Activated T-helper 2 cell treated with anti-CD3 and anti-CD28 coated beads, Interferon-gamma antibody, Interleukin-2, Interleukin-4, amounts not matched to agents 10 μg/mL and 5 μg/mL and 100 μg/mL, durations not matched to agents 14 hours and 24 hours and 36 hours (primary cell): ENCODE measurements around the gene ATP6V1F. TPM values are rescaled to one million over a fixed set of nuclear protein-coding genes. Genes with fewer than 3 reads are reported as not detected.

ENCODE experiments used
- DNase-seq: peaks from one replicate; pipeline ENCODE4 v3.0.0; 2021; ENCODE audit warnings: low spot score
- H3K27ac Mint-ChIP-seq: one replicate; pipeline ENCODE4 v1.8.0; 2021; ENCODE audit warnings: mixed read lengths
- H3K27me3 Mint-ChIP-seq: one replicate; pipeline ENCODE4 v1.8.0; 2021; ENCODE audit warnings: low read depth, mixed read lengths
- H3K36me3 Mint-ChIP-seq: one replicate; pipeline ENCODE4 v1.8.0; 2021; ENCODE audit warnings: low read depth, mixed read lengths
- H3K4me1 Mint-ChIP-seq: one replicate; pipeline ENCODE4 v1.8.0; 2021; ENCODE audit warnings: low read depth, mixed read lengths
- H3K4me3 Mint-ChIP-seq: one replicate; pipeline ENCODE4 v1.8.0; 2021; ENCODE audit warnings: low read depth, mild to moderate bottlenecking, moderate library complexity, mixed read lengths
- H3K9me3 Mint-ChIP-seq: one replicate; pipeline ENCODE4 v1.8.0; 2021; ENCODE audit warnings: mixed read lengths
- intact Hi-C: fragments of 100-400 bp; cut with micrococcal nuclease; formaldehyde crosslinking; loops from one replicate; pipeline ENCODE4 v1.15.1; 2023
- total RNA-seq: library from RNA; stranded (reverse); gene quantifications from 2 replicates; pipeline ENCODE4 v1.2.3, GENCODE V29; 2022

Gene ATP6V1F
- total RNA-seq, 1 donor from 2014 or later, result 123 TPM

DNA sequence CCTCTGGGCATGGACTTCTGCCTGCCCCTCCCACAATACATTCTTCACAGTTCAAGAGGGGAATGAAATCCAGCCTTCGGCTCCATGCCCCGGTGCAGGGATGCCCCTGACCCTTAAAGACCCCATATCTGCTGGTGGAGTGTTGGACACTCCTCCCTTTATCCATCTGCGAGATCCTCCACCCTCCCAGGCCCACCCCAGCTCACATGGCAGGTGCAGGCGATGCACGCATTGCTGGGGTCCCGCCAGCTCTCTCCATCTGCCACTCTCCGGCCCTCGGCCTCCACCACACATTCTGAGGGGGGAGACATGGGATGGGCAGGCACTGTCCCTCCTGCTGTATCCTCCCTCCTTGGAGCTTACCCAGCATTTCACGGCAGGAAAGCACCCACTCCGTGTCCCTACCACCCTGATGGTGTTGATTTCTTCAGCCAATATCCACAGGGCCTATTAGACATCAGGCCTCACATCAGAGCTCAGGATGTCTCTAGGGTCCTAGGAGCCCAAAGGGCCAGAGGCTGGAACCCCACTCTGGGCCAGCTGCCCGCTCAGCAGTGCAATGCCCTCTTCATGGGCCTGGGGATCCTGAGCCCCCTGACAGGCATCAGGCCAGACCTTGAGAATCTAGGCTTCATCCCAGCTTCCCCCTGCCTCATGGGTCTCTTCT is 18.3 kb downstream of the ATP6V1F start:
- no peak overlapping the region for H3K27ac Mint-ChIP-seq
- peaks cover 2% of the 10 kb centered on the region for H3K27me3 Mint-ChIP-seq
- no peaks in the 10 kb centered on the region for H3K4me1 Mint-ChIP-seq
- H3K9me3 Mint-ChIP-seq, result no peaks in the 10 kb centered on the region
- intact Hi-C loops, result loop anchor here (10.0 kb wide), 2 partner anchors 276 to 456 kb away; no protein-coding TSS in a partner anchor
- H3K4me3 Mint-ChIP-seq, result no peak overlapping the region
- no peak for DNase-seq
- no peaks in the 10 kb centered on the region for H3K36me3 Mint-ChIP-seq

DNA sequence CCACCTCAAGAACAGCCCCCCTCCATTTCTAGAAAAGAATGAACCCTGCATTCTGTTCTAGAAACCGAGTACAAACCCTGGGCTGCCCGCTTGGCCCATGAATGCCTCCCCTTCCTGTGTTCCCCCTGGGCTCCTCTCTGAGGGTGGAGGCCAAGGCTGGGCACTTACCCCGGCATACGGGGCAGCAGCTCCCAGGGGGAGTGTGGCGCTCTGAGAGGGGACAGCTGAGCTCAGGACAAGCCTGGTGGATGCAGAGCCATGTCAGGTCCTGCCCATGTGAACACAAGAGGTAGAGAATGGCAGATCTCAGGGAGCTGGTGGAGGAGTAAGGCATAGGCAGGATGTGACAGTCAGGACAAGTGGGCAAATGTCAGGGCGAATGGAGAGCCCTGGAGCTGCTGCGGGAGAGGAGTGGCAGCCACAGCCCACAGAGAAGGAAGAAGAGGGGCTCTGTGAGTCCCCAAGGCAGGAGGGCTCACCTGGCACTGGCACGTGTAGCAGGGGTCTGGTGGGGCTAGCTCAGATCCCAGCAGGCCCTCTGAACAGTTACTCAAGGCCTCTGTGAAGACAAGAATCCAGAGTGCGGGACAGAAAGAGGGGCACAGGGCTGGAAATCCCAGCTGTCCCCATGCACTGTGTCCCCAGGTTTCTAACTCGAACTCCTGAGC is 18.9 kb downstream of the ATP6V1F start:
- DNase-seq, result no peak
- Mint-ChIP-seq H3K4me1 (no peaks in the 10 kb centered on the region), H3K4me3 (no peak overlapping the region), H3K27ac (no peak overlapping the region), H3K36me3 (no peaks in the 10 kb centered on the region), H3K27me3 (peaks cover 2% of the 10 kb centered on the region), H3K9me3 (no peaks in the 10 kb centered on the region)
- intact Hi-C loops, result loop anchor here (2.0 to 10.0 kb wide), 3 partner anchors 39 to 457 kb away; no protein-coding TSS in a partner anchor

DNA sequence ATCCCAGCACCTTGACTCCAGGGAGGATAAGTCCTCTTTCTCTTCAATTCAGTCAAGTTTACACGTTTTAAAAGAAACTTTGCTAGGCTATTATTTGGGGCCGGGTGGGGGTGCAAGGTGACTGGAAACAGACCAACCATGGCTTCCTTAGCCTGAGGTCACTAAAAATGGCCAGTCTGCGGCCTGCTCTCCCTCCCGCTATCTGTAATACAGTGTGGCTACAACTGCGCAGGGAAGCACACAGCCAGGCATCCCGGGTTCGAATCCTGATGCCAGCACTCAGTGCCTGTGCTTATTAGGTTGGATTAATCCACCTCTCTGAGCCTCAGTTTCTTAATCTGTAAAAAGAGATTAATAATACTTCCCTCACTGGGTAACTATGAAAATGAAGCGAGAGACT is 19.5 kb downstream of the ATP6V1F start:
- Mint-ChIP-seq H3K36me3 (no peaks in the 10 kb centered on the region), H3K27ac (no peak overlapping the region), H3K4me3 (no peak overlapping the region), H3K27me3 (peaks cover 2% of the 10 kb centered on the region), H3K9me3 (no peaks in the 10 kb centered on the region), H3K4me1 (no peaks in the 10 kb centered on the region)
- intact Hi-C loops, result loop anchor here (2.0 to 10.0 kb wide), 3 partner anchors 39 to 457 kb away; no protein-coding TSS in a partner anchor
- DNase-seq, result no peak

DNA sequence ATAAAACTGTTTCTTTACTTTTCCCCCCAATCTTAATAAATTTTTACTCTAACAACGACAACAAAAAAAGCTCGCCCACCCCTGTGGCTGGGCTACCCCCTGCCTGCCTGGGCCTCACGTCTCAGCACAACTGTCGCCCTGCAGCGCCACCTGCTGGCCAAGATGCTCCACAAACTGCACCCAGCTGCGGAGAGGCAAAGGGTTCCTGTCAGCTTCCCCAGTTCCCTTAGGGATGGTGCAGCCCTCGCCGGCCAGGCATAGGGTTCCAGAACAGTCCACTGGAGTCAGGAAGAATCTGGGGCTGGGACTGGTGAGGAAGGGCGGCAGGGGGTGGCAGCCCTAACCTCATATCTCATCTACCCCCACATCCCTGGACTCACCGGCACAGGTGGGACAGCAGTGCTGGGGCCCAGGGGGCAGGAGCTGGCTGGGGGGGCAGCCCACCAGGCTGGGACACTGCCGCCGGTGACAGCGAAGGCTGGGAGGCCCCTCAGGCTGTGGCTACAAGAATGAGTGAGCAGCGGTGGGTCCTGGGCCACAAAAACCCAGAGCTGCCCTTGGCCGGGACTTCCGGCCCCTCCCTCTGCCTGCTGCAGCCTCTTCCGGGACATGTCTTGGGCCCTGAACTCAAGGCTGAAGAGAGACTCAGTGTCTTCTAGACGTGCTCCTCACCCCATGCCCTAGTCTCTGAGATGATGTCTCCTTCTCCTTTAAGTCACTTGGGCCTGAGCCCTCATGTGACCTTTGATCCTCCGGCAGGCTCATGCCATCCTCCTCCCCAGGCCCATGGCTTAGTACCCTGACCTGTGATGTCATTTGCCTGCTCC is 21.2 kb downstream of the ATP6V1F start:
- H3K27ac Mint-ChIP-seq, result no peak overlapping the region
- peaks cover 2% of the 10 kb centered on the region for H3K27me3 Mint-ChIP-seq
- H3K4me3 Mint-ChIP-seq, result no peak overlapping the region
- peak; percentile 69 for DNase-seq
- H3K4me1 Mint-ChIP-seq, result no peaks in the 10 kb centered on the region
- H3K36me3 Mint-ChIP-seq, result no peaks in the 10 kb centered on the region
- intact Hi-C loops, result loop anchor here (2.0 to 10.0 kb wide), 3 partner anchors 41 to 459 kb away; no protein-coding TSS in a partner anchor
- H3K9me3 Mint-ChIP-seq, result no peaks in the 10 kb centered on the region

DNA sequence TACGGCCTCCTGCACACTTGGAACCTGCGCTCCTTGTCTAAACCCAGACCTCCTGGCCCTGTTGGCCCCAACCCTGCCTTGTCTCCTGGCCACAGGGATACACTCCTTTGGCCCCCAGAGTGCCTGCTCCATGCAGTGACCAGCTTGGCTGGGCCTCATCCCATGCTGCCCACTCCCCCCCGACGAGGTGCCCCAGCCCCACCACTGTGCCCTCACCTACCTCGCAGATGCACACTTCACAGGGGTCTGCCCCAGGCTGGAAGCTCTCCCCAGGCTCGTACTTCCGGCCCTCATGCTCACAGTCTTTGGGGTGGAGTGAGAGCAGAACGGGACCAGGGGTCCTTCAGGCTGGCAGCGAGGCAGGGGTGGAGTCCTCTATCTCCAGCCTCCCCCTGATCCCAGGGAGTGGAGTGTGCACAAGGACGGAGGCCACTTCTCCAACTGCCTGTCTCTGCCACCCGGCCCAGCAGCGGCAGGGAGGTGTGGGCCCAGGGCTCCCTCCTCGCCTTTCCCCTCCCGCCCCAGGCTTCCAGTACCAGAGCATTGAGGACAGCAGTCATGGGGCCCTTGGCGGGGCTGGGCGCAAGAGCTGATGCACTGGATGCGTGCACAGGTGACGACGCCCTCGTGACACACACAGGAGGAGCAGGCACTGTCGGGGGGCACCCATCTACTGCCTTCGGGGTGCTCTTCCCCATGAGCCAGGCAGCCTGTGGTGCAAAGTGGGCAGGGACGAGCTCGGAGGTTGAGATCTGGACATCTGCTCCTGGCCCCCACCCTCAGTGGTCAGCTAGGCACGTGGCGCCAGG is 22.1 kb downstream of the ATP6V1F start:
- no peak overlapping the region for H3K4me3 Mint-ChIP-seq
- no peaks in the 10 kb centered on the region for H3K9me3 Mint-ChIP-seq
- H3K27ac Mint-ChIP-seq, result no peak overlapping the region
- DNase-seq, result no peak
- intact Hi-C loops, result loop anchor here (10.0 kb wide), 2 partner anchors 280 to 460 kb away; no protein-coding TSS in a partner anchor
- no peaks in the 10 kb centered on the region for H3K4me1 Mint-ChIP-seq
- no peaks in the 10 kb centered on the region for H3K36me3 Mint-ChIP-seq
- peaks cover 4% of the 10 kb centered on the region for H3K27me3 Mint-ChIP-seq

DNA sequence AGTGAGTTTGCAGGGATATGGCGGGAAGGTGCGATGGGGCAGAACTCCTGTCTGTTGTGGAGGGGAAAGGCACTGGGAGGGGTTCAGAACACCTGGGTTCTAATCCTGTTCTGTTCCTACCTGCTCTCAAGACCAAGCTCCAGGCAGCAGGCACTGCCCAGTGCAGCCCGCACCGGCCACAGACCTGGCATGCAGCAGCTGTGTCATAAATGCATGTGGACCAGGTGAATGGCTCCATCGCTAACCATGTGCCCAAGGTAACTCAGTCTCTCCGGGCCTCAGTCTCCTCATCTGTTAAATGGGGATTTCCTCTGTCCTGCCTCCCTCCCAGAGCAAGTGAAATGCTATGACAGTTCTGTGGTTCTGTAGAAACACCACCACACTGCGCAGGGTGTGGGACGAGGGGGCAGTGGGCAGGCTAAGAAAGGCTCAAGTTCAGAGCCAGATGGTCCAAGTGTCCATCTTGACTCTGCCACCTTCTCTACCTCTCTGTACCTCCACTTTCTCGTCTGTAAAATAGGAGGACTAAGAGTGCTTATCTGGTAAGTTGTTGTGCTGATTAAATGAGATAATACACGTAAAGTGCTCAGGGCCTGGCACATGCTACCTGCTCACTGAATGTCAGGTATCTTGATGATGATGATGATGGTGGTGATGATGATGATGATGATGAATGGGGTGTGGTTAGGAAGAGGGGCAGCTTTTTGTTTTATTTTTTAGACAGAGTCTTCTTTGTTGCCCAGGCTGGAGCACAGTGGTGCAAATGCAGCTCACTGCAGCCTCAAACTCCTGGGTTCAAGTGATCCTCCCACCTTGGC is 22.9 kb downstream of the ATP6V1F start:
- H3K4me1 Mint-ChIP-seq, result no peaks in the 10 kb centered on the region
- no peaks in the 10 kb centered on the region for H3K9me3 Mint-ChIP-seq
- H3K36me3 Mint-ChIP-seq, result no peaks in the 10 kb centered on the region
- no peak overlapping the region for H3K27ac Mint-ChIP-seq
- DNase-seq, result no peak
- H3K4me3 Mint-ChIP-seq, result no peak overlapping the region
- intact Hi-C loops, result loop anchor here (10.0 kb wide), 2 partner anchors 281 to 461 kb away; no protein-coding TSS in a partner anchor
- peaks cover 9% of the 10 kb centered on the region for H3K27me3 Mint-ChIP-seq

DNA sequence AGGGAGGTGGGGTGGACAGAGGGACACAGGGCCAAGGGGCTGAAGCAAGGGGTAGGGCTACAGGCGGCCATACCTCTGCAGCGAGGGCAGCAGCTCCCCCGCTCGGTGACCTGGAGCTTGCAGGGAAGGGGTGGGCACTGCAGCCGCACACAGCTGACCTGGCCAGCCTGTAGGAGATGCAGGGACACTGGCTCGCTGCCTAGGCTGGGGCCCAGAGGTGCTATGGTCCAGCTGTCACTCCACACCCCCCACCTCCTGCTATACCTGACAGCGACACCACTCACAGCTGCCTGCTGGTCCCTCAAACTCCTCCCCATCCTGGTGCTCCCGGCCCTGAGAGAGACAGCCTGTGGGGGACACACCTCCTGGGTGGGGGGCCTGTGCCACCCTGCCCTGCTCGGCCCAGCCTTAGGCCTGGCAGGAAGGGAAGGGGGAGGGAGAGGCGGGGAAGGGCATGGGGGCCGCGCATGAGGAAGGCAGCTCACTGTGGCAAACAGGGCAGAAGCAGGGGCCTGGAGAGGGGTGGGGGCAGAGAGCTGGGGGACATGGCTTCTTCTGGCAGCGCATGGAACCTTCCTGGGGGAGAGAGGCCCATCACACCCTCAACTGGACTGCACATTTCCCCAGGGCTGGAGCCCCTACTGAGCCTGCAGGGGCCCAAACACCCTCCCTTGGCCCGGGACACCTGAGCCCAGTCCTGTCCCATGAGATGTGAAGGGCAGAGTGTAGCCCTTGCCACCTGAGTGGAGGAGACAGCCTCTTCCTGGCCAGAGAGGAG is 23.9 kb downstream of the ATP6V1F start:
- no peaks in the 10 kb centered on the region for H3K9me3 Mint-ChIP-seq
- intact Hi-C loops, result loop anchor here (10.0 kb wide), 2 partner anchors 282 to 462 kb away; no protein-coding TSS in a partner anchor
- no peak overlapping the region for H3K27ac Mint-ChIP-seq
- peaks cover 9% of the 10 kb centered on the region for H3K27me3 Mint-ChIP-seq
- no peaks in the 10 kb centered on the region for H3K4me1 Mint-ChIP-seq
- no peak for DNase-seq
- no peaks in the 10 kb centered on the region for H3K36me3 Mint-ChIP-seq
- no peak overlapping the region for H3K4me3 Mint-ChIP-seq

DNA sequence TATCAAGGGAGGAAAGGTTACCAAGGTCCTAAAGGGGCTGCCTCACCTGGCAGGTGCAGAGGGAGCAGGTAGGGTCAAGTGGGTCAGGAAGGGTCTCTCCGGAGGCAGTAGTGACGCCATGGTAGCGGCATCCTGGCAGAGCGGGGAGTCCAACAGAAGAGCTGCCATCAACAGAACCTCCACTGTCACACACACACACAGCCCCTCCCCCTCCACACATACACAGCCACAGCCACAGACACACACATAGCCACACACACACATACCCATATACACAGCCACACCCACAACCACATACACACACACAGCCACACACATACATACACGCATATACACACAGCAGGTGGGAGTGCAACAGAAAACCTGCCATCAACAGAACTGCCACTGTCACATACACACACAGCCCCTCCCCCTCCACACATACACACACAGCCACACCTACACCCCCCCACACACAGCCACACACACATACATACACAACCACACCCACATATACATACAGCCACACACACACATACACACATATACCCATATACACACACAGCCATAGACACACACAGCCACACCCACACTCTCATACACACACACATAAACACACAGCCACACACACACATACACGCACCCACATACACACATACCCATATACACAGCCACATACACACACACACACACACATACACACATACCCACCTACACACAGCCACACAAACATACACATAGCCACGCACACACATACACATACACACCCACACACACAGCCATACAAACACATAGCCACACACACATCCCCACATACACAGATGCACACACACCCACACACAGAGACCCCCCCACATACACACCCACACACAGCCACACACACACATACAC is 24.7 kb downstream of the ATP6V1F start:
- H3K4me1 Mint-ChIP-seq, result no peaks in the 10 kb centered on the region
- H3K36me3 Mint-ChIP-seq, result no peaks in the 10 kb centered on the region
- no peak overlapping the region for H3K27ac Mint-ChIP-seq
- intact Hi-C loops, result loop anchor here (10.0 kb wide), 2 partner anchors 283 to 463 kb away; no protein-coding TSS in a partner anchor
- H3K27me3 Mint-ChIP-seq, result peaks cover 13% of the 10 kb centered on the region
- no peak for DNase-seq
- H3K4me3 Mint-ChIP-seq, result no peak overlapping the region
- no peaks in the 10 kb centered on the region for H3K9me3 Mint-ChIP-seq

DNA sequence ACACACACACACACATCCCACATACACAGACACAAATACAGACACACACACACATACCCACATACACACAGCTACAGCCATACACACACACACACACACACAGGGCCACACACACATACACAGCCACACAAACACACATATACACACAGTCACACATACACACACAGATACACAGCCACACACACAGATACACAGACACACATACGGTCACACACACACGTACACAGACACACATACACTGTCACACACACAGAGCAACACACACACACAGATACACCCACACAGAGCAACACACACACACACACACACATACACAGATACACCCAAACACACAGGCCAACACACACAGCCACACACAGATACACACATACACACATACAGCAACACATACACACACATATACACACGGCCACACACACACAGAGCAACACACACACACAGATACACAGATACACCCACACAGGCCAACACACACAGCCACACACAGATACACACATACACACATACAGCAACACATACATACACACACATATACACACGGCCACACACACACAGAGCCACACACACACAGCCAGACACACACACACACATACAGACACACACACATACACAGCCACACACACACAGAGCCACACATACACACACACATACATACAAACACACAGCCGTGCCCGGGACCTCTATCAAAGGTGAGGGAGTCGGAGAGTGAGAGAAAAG is 25.5 kb downstream of the ATP6V1F start:
- Mint-ChIP-seq H3K27ac (no peak overlapping the region), H3K9me3 (no peaks in the 10 kb centered on the region), H3K36me3 (no peaks in the 10 kb centered on the region), H3K4me1 (no peaks in the 10 kb centered on the region), H3K4me3 (no peak overlapping the region), H3K27me3 (peaks cover 13% of the 10 kb centered on the region)
- no peak for DNase-seq
- intact Hi-C loops, result loop anchor here (10.0 kb wide), 2 partner anchors 283 to 463 kb away; no protein-coding TSS in a partner anchor

DNA sequence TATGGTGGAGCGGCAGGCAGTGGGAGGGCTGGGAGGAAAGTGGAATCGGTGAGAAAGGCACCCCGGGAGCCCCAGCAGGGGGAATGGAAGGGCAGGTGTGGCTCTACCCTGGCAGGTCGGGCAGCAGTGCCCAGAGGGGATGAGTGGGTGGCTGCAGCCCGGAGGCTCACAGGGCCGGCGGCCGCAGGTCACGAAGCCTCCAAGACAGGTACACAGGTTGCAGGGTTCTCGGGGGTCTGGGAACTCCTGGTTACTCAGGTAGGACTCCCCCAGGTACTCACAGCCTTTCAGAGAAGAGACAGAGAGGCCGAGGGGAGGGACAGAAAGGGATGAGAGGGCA is 26.1 kb downstream of the ATP6V1F start:
- no peak overlapping the region for H3K4me3 Mint-ChIP-seq
- no peak overlapping the region for H3K27ac Mint-ChIP-seq
- H3K4me1 Mint-ChIP-seq, result no peaks in the 10 kb centered on the region
- H3K9me3 Mint-ChIP-seq, result no peaks in the 10 kb centered on the region
- DNase-seq, result no peak
- intact Hi-C loops, result loop anchor here (10.0 kb wide), 2 partner anchors 284 to 464 kb away; no protein-coding TSS in a partner anchor
- peaks cover 13% of the 10 kb centered on the region for H3K27me3 Mint-ChIP-seq
- H3K36me3 Mint-ChIP-seq, result no peaks in the 10 kb centered on the region
